Sigmoid colon (tissue), 4 donors: ENCODE measurements around the gene ANKRD52.

Source experiments
- EP300 ChIP-seq, 4 donors: sonication (generic); formaldehyde crosslinking; IDR thresholded peaks; one replicate each; pipeline ENCODE4 v1.6.1; 2017; ENCODE audit warnings: antibody characterized with exemption in 4 of 4
- POLR2A ChIP-seq, 2 donors: fragments of 450-650 bp; IDR thresholded peaks; one replicate each; pipeline ENCODE4 v1.6.1; 2016; ENCODE audit warnings: antibody characterized with exemption in 2 of 2, mild to moderate bottlenecking in 2 of 2, moderate library complexity in 2 of 2
- POLR2AphosphoS5 ChIP-seq, 4 donors: sonication (generic); formaldehyde crosslinking; IDR thresholded peaks; one replicate each; pipeline ENCODE4 v1.6.1; 2017; ENCODE audit warnings: antibody characterized with exemption in 4 of 4
- TF ChIP-seq, protein P1 (sequence below), 4 experiments: fragments of 450-650 bp in 3 of 4; fragments of 200-600 bp in 1 of 4; IDR thresholded peaks; one replicate each; pipeline ENCODE4 v1.5.1; 2016 to 2019; ENCODE audit warnings: antibody characterized with exemption in 4 of 4, mild to moderate bottlenecking in 3 of 4, moderate library complexity in 2 of 4

DNA sequence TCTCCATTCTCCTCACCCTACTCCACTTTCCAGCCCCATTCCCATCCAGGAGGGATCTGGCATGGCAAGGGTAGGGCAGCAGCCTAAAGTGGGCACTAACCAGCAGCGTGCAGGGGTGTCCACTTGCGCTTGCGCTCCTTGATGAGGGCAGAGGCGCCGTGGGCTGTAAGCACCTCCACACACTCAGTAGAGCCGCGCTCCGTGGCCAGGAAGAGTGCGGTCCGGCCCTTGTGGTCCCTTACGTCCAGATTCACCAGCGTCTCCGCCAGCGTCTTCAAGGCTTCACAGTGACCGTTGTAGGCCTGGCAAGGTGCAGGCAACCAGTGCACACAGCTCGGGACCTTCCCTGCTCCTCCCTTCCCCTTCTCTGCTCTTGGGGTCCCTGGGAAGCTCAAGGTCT, 10.3 kb downstream of the ANKRD52 start:
- TF ChIP-seq, protein P1, sequence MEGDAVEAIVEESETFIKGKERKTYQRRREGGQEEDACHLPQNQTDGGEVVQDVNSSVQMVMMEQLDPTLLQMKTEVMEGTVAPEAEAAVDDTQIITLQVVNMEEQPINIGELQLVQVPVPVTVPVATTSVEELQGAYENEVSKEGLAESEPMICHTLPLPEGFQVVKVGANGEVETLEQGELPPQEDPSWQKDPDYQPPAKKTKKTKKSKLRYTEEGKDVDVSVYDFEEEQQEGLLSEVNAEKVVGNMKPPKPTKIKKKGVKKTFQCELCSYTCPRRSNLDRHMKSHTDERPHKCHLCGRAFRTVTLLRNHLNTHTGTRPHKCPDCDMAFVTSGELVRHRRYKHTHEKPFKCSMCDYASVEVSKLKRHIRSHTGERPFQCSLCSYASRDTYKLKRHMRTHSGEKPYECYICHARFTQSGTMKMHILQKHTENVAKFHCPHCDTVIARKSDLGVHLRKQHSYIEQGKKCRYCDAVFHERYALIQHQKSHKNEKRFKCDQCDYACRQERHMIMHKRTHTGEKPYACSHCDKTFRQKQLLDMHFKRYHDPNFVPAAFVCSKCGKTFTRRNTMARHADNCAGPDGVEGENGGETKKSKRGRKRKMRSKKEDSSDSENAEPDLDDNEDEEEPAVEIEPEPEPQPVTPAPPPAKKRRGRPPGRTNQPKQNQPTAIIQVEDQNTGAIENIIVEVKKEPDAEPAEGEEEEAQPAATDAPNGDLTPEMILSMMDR (IDR thresholded peaks at IDR 0.05): no peak
- no peak for TF ChIP-seq EP300 (IDR thresholded peaks at IDR 0.05)
- TF ChIP-seq POLR2A (IDR thresholded peaks at IDR 0.05): no peak
- no peak for TF ChIP-seq POLR2AphosphoS5 (IDR thresholded peaks at IDR 0.05)
